ENCODE measurements around the gene SIAH3. TPM values are rescaled to one million over a fixed set of nuclear protein-coding genes. Genes with fewer than 3 reads are reported as not detected.

Gene SIAH3
- total RNA-seq, 4 donors from 2014 or later: under 0.01 to 4.6 (median 0.09) TPM

DNA sequence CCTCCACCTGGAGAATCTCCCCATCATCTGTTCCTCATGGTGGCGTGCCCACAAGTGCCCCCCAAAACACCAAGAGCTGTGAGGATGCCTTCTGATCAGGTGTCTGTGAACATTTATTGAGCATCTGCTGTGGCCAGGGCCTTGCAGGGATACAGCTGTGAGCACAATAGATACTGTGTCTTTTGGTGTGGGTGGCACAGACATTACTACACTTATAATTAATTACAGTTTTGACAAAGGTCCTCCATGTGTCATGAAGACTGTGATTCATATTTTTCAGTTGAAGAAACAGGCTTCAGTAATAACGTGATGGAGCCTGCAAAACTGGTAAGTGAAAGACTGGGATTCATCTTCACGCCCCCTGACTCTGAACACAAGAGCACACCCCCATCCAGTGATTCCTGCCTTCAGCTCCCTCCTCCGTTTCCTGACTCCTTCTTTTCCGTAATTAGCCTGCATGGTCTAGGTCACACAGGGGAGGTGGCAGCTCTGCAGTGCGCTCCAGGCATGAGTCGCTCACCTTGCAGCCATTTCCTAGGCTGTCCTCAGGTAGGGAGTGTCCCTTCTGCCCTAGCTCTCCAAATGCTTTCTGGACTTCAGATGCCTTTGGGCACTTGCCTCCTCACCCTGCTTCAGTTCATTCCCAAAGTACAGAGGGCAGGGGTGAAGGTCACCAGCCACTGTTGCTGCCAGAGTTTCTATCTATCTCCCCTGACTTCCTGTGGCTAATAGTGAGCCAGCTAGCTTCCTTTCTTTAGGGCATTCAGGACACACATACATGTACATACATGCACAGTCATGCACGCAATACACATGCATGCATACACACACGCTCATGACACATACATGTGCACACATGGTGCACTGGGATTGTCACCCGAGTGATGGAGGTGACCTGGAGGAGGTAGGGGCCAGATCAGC is 66.5 kb downstream of the SIAH3 start:
- no peak for DNase-seq

DNA sequence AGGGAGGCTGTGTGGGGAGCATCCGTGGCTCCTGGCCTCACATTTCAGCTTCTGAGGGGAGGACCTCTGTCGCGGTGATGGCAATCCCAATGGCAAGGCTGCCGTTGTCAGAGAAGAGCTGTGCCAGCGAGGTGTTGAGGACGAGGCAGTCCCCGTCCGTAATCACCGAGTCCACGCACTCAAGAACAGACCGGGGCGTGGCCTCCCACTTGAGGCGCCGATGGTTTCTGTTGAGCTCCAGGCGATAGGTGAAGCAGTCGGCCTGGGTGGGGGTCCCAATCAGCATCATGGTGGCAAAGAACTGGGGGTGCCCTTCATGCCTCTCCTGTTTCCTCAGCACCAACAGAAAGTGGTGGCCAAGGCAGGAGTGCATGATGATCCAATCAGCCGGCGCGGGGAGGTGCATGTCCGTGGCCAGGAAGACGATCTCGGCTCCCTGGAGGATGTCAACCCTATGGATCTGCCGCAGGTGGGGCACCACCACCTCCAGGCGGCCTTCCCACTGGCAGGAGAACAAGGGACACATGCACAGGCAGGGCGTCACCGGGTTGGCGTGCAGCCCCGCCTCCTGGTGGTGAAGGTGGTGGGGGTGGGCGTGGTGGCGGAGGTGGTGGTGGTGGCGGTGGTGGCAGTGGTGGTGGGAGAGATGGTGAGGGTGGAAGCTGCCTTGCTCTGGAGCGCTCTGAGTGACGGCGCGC is 68.1 kb downstream of the SIAH3 start:
- Histone ChIP-seq H3K4me3 (no peak overlapping the region), H3K27me3 (no peaks in the 10 kb centered on the region), H3K27ac (no peak overlapping the region), H3K4me1 (peaks cover 0 to 3% of the 10 kb centered on the region in 2 donors), H3K9me3 (no peaks in the 10 kb centered on the region), H3K36me3 (no peaks in the 10 kb centered on the region)
- no peak for TF ChIP-seq POLR2A (IDR thresholded peaks at IDR 0.05)
- TF ChIP-seq, protein P1, sequence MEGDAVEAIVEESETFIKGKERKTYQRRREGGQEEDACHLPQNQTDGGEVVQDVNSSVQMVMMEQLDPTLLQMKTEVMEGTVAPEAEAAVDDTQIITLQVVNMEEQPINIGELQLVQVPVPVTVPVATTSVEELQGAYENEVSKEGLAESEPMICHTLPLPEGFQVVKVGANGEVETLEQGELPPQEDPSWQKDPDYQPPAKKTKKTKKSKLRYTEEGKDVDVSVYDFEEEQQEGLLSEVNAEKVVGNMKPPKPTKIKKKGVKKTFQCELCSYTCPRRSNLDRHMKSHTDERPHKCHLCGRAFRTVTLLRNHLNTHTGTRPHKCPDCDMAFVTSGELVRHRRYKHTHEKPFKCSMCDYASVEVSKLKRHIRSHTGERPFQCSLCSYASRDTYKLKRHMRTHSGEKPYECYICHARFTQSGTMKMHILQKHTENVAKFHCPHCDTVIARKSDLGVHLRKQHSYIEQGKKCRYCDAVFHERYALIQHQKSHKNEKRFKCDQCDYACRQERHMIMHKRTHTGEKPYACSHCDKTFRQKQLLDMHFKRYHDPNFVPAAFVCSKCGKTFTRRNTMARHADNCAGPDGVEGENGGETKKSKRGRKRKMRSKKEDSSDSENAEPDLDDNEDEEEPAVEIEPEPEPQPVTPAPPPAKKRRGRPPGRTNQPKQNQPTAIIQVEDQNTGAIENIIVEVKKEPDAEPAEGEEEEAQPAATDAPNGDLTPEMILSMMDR (IDR thresholded peaks at IDR 0.05): no peak
- DNase-seq: no peak
- intact Hi-C loops (cut with DNase I; ENCODE audit: low total_unique reads): no loop called here

More for the DNA sequence above, 66.5 kb downstream of the SIAH3 start:
- no peak for TF ChIP-seq POLR2A (IDR thresholded peaks at IDR 0.05)
- TF ChIP-seq, protein P1 (IDR thresholded peaks at IDR 0.05): no peak
- no peaks in the 10 kb centered on the region for H3K9me3 ChIP-seq
- H3K4me3 ChIP-seq: no peak overlapping the region
- H3K27me3 ChIP-seq: no peaks in the 10 kb centered on the region
- H3K36me3 ChIP-seq: no peaks in the 10 kb centered on the region
- H3K4me1 ChIP-seq: peaks cover 0 to 3% of the 10 kb centered on the region in 2 donors
- no peak overlapping the region for H3K27ac ChIP-seq
- intact Hi-C loops (cut with DNase I; ENCODE audit: low total_unique reads): no loop called here

DNA sequence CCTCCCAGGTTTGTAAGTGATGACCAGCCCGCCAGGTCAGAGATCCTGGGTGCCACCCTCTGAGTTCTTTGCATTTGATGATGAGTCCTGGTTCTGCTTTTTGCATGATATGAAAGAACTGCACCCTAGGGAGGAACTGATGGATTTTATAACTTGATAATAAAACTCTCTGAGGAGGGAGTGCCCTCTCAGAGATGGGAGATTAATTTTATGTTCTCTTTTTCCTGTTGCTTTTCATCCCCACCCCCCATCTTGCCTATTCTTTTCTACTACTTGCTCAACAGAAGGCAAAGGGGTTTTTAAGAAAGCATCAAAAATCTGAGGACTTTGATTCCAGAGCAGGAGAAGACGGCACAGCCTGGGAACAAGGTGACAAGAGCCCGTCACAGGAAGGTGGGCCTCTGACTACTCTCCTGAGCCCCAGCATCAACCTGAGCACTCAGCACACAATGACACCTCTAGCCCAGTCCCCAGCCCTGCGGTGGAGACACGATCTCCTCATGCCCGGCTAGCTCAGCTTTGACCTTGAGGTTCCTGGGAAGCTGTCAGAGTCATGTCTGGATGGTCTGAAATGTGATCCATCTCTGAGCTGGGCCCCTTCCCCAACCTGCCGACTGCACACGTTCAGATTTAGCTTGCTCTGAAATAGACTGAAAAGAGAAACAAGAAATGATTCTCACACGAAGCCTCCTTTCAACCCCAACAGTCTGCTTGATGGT is 69.1 kb downstream of the SIAH3 start:
- no peaks in the 10 kb centered on the region for H3K9me3 ChIP-seq
- no peaks in the 10 kb centered on the region for H3K27me3 ChIP-seq
- H3K4me3 ChIP-seq: no peak overlapping the region
- H3K36me3 ChIP-seq: no peaks in the 10 kb centered on the region
- TF ChIP-seq, protein P1 (IDR thresholded peaks at IDR 0.05): no peak
- no peak for TF ChIP-seq POLR2A (IDR thresholded peaks at IDR 0.05)
- no peak for DNase-seq
- intact Hi-C loops (cut with DNase I; ENCODE audit: low total_unique reads): no loop called here
- no peak overlapping the region for H3K27ac ChIP-seq
- peaks cover 0 to 3% of the 10 kb centered on the region in 2 donors for H3K4me1 ChIP-seq

DNA sequence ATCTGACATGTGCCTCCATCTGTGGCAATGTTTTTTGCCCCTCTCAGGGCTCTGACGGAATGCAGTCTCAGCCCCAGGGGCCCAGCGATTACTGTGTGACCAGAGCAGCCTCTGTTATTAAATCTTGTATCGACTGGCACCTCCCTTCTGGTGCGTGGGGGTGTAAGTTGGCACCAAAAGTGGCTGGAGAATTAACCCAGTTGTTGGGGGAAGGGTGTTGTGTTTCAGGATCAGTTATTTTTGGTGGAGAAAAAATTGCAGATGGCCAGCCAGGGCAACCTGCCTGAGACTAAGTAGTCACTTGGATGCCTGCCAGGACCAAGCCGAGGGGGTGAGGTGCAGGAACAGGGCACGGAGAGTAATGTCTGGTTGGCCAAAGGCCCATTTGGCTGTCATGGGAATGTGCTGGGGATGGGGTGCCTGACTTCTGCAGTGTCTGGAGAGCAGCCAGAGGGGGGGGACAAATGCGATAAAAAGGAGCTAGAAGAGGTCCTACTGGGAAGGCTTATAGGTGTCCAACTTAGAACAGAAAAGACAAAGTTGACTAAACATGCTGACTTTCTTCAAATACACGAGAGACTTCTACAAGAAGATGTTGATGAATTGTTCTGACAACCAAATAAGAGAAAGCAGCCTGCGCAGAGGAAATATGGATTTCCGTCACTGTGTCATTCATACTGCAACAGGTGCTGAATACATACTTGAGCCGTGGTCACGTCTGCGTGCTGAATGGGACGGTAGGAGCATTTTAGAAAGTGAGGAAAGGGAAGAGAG is 69.8 kb downstream of the SIAH3 start:
- TF ChIP-seq, protein P1 (IDR thresholded peaks at IDR 0.05): no peak
- TF ChIP-seq POLR2A (IDR thresholded peaks at IDR 0.05): no peak
- intact Hi-C loops (cut with DNase I; ENCODE audit: low total_unique reads): no loop called here
- peak; percentile 16 to 29 for DNase-seq
- no peak overlapping the region for H3K4me3 ChIP-seq
- H3K9me3 ChIP-seq: no peaks in the 10 kb centered on the region
- H3K27me3 ChIP-seq: no peaks in the 10 kb centered on the region
- H3K27ac ChIP-seq: no peak overlapping the region
- peaks cover 0 to 3% of the 10 kb centered on the region in 2 donors for H3K4me1 ChIP-seq
- H3K36me3 ChIP-seq: no peaks in the 10 kb centered on the region
